B cell (primary cell): ENCODE data around the gene PIK3C3. TPM values are rescaled to one million over a fixed set of nuclear protein-coding genes. Genes with fewer than 3 reads are reported as not detected.

Experiments used
- ATAC-seq: fragments of 200-7000 bp; cut with Tn5 transposase; one replicate; pipeline ENCODE4 v1.10.0; 2021; ENCODE audit warnings: low read depth, mild to moderate bottlenecking, moderate number of reproducible peaks, moderate library complexity
- CTCF ChIA-PET: fragments of 350-600 bp; sonication (Branson Sonifier 250); formaldehyde crosslinking; loops from one replicate; lab custom pipeline; 2021; ENCODE audit warnings: antibody characterized with exemption, inconsistent platforms; lab: Charles Lee
- POLR2A ChIA-PET: fragments of 350-600 bp; sonication (Branson Sonifier 250); formaldehyde crosslinking; loops from one replicate; lab custom pipeline; 2021; ENCODE audit warnings: antibody characterized with exemption; lab: Charles Lee
- DNase-seq: peaks from one replicate; pipeline ENCODE4 v3.0.0; 2013
- H2AFZ ChIP-seq: 2 replicates; pipeline ENCODE4 v1.6.1; 2012; ENCODE audit warnings: mild to moderate bottlenecking, low read depth, low read length; ENCODE audit not compliant: insufficient read depth, poor library complexity, severe bottlenecking
- H3K27ac ChIP-seq, 2 donors: 1 replicate in 1 of 2; 2 replicates in 1 of 2; pipeline ENCODE4 v1.5.1; 2012 to 2013; ENCODE audit warnings: low read length in 2 of 2, mild to moderate bottlenecking in 2 of 2, moderate library complexity in 1 of 2
- H3K27me3 ChIP-seq, 4 experiments: fragments of 200-600 bp in 1 of 4; sonication (generic) in 1 of 4; replicated peaks in 1 of 4; 1 replicate in 2 of 4; 2 replicates in 2 of 4; pipeline versions ENCODE4 v1.6.1 to v1.7.0; 2013 to 2016; ENCODE audit warnings: low read length in 3 of 4, mild to moderate bottlenecking in 2 of 4, mixed read lengths in 1 of 4, moderate library complexity in 1 of 4; ENCODE audit not compliant: insufficient read depth in 4 of 4, control insufficient read depth in 3 of 4; ENCODE audit errors: control extremely low read depth in 1 of 4
- H3K36me3 ChIP-seq, 2 experiments: replicated peaks in 1 of 2; 1 replicate in 1 of 2; 2 replicates in 1 of 2; pipeline versions ENCODE4 v1.6.1 to v1.7.1; 2013; ENCODE audit warnings: low read length in 1 of 2; ENCODE audit not compliant: insufficient read depth in 2 of 2, control insufficient read depth in 1 of 2; ENCODE audit errors: control extremely low read depth in 1 of 2, extremely low read depth in 1 of 2
- H3K4me1 ChIP-seq, 2 donors: fragments of 200-600 bp in 1 of 2; sonication (generic) in 1 of 2; 1 replicate in 1 of 2; 2 replicates in 1 of 2; pipeline versions ENCODE4 v1.5.1 to v1.6.1; 2013 to 2017; ENCODE audit warnings: low read length in 2 of 2; ENCODE audit not compliant: control insufficient read depth in 2 of 2, insufficient read depth in 2 of 2
- H3K4me2 ChIP-seq: replicated peaks from 2 replicates; pipeline ENCODE3; 2012; ENCODE audit warnings: mild to moderate bottlenecking, low read depth, low read length; ENCODE audit not compliant: poor library complexity, severe bottlenecking
- H3K4me3 ChIP-seq, 5 experiments: fragments of 200-600 bp in 1 of 5; sonication (generic) in 1 of 5; 1 replicate in 3 of 5; 2 replicates in 2 of 5; pipeline versions ENCODE4 v1.5.1 to v1.7.0; 2011 to 2016; ENCODE audit warnings: low read length in 4 of 5, mild to moderate bottlenecking in 4 of 5, low read depth in 2 of 5, control low read depth in 1 of 5, moderate library complexity in 1 of 5; ENCODE audit not compliant: insufficient read depth in 1 of 5; ENCODE audit errors: control extremely low read depth in 1 of 5, extremely low read depth in 1 of 5
- H3K79me2 ChIP-seq: fragments of 200-600 bp; sonication (generic); one replicate; pipeline ENCODE4 v1.6.0; 2016; ENCODE audit warnings: low read length; ENCODE audit not compliant: control insufficient read depth, insufficient read depth
- H3K9ac ChIP-seq: fragments of 200-600 bp; sonication (generic); 2 replicates; pipeline ENCODE4 v1.6.1; 2017; ENCODE audit warnings: mild to moderate bottlenecking, low read length, moderate library complexity
- H3K9me3 ChIP-seq, 3 donors: one replicate each; pipeline versions ENCODE4 v1.6.1 to v1.7.1; 2013; ENCODE audit warnings: low read length in 2 of 3; ENCODE audit not compliant: control insufficient read depth in 2 of 3, insufficient read depth in 1 of 3; ENCODE audit errors: control extremely low read depth in 1 of 3
- H4K20me1 ChIP-seq: 2 replicates; pipeline ENCODE4 v1.6.0; 2012; ENCODE audit warnings: mild to moderate bottlenecking, low read length; ENCODE audit not compliant: insufficient read depth, control insufficient read depth, poor library complexity, severe bottlenecking
- H3K27ac Mint-ChIP-seq: one replicate; pipeline ENCODE4 v1.8.0; 2021; ENCODE audit warnings: mixed read lengths
- H3K27me3 Mint-ChIP-seq: one replicate; pipeline ENCODE4 v1.8.0; 2021; ENCODE audit warnings: mixed read lengths
- H3K4me1 Mint-ChIP-seq: one replicate; pipeline ENCODE4 v1.8.0; 2021; ENCODE audit warnings: mixed read lengths
- H3K4me3 Mint-ChIP-seq: one replicate; pipeline ENCODE4 v1.8.0; 2021; ENCODE audit warnings: mixed read lengths
- H3K9me3 Mint-ChIP-seq: one replicate; pipeline ENCODE4 v1.8.0; 2022; ENCODE audit warnings: mixed read lengths; ENCODE audit not compliant: insufficient read depth
- EZH2 ChIP-seq: IDR thresholded peaks from 2 replicates; pipeline ENCODE4 v1.6.1; 2012; ENCODE audit warnings: borderline replicate concordance, low read depth, mild to moderate bottlenecking, moderate library complexity, low read length; ENCODE audit not compliant: insufficient read depth, poor library complexity, severe bottlenecking
- intact Hi-C: fragments of 100-400 bp; cut with micrococcal nuclease; formaldehyde crosslinking; loops from one replicate; pipeline ENCODE4 v1.10.0; 2022
- polyA plus RNA-seq: library from polyadenylated mRNA; depleted of rRNA; stranded (reverse); fragments of >200 nt; gene quantifications from 2 replicates; pipeline ENCODE4 v1.2.3, GENCODE V29; 2012
- total RNA-seq, 2 donors: library from RNA; stranded (reverse); fragments of 120-200 nt in 1 of 2; gene quantifications; 1 replicate in 1 of 2; 2 replicates in 1 of 2; pipeline versions ENCODE4 v1.2.3 to v1.2.4, GENCODE V29; 2013 to 2022
- TF ChIP-seq, protein P1 (sequence below): fragments of 200-600 bp; IDR thresholded peaks from one replicate; pipeline ENCODE4 v1.8.0; 2022; ENCODE audit warnings: antibody characterized with exemption, mild to moderate bottlenecking

Gene PIK3C3
- total and polyA plus RNA-seq, 2 donors (not counting 1 experiment from before 2014, with no cell fraction given), result 13.3 to 87.9 TPM

DNA sequence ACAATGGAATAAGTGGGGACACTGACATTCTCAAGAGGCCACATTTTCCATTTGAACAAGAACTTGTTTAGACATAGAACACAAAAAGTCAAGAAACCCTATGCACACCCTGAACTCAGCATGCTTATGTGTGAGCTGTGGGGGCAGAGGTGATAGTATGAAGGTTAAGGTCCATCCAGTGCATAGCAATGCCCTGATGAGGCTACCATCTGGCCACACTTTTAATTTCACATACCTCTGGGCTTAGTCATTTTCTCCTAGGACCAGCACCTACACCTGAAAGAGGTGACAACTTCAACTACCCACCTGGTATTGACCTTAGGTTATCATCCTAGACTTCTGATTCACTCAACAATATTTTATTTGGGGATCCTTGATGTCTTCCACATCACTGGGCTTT is 139.8 kb downstream of the PIK3C3 start:
- intact Hi-C loops, result no loop called here
- H3K9me3 Mint-ChIP-seq, result no peaks in the 10 kb centered on the region
- Histone ChIP-seq H3K4me2 (no peak overlapping the region), H3K4me1 (no peaks in the 10 kb centered on the region), H3K9me3 (no peaks in the 10 kb centered on the region), H3K9ac (no peak overlapping the region), H3K4me3 (no peak overlapping the region), H3K27ac (no peak overlapping the region), H3K36me3 (no peaks in the 10 kb centered on the region), H3K27me3 (no peaks in the 10 kb centered on the region), H4K20me1 (no peaks in the 10 kb centered on the region), H3K79me2 (no peaks in the 10 kb centered on the region), H2AFZ (no peak overlapping the region)
- CTCF ChIA-PET, result no interaction called here
- H3K4me1 Mint-ChIP-seq, result no peaks in the 10 kb centered on the region
- no peak for DNase-seq
- ATAC-seq, result no peak
- TF ChIP-seq, protein P1, sequence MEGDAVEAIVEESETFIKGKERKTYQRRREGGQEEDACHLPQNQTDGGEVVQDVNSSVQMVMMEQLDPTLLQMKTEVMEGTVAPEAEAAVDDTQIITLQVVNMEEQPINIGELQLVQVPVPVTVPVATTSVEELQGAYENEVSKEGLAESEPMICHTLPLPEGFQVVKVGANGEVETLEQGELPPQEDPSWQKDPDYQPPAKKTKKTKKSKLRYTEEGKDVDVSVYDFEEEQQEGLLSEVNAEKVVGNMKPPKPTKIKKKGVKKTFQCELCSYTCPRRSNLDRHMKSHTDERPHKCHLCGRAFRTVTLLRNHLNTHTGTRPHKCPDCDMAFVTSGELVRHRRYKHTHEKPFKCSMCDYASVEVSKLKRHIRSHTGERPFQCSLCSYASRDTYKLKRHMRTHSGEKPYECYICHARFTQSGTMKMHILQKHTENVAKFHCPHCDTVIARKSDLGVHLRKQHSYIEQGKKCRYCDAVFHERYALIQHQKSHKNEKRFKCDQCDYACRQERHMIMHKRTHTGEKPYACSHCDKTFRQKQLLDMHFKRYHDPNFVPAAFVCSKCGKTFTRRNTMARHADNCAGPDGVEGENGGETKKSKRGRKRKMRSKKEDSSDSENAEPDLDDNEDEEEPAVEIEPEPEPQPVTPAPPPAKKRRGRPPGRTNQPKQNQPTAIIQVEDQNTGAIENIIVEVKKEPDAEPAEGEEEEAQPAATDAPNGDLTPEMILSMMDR, result no peak
- TF ChIP-seq EZH2, result no peak
- POLR2A ChIA-PET, result no interaction called here
- no peaks in the 10 kb centered on the region for H3K27me3 Mint-ChIP-seq
- no peak overlapping the region for H3K27ac Mint-ChIP-seq
- H3K4me3 Mint-ChIP-seq, result no peak overlapping the region

DNA sequence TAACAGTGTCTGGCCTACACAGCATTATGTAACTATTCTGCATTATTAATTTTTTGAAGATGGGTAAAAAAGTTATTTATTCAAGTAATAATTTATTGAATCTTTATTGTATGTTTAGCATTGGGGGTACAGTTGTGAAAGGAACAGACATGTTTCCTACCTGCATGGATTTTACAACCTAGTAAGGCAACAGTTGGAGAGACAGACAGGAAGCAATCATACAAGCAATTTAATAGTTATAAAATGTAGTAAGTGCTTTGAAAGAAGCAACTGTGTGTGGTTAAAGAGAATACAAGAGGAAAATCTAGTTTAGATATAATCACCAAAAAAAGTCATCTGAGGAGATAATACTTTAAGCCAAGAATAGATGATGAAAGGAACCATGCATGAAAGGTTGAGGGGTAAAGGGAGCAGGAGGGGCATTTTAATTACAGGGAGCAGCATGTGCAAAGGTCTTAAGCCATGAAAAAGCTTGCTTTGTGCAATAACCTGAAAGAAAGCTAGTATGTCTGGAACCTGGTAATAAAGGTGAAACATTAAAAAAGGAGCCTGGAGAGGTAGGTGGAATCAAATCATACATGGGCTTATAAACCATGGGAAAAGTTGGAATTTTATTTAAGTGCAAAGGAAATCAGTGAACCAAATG is 140.8 kb downstream of the PIK3C3 start:
- Histone ChIP-seq H4K20me1 (no peaks in the 10 kb centered on the region), H3K9me3 (no peaks in the 10 kb centered on the region), H3K36me3 (no peaks in the 10 kb centered on the region), H3K79me2 (no peaks in the 10 kb centered on the region), H3K9ac (no peak overlapping the region), H3K27ac (no peak overlapping the region), H3K4me1 (no peaks in the 10 kb centered on the region), H3K4me2 (no peak overlapping the region), H2AFZ (no peak overlapping the region), H3K4me3 (no peak overlapping the region), H3K27me3 (no peaks in the 10 kb centered on the region)
- POLR2A ChIA-PET, result no interaction called here
- Mint-ChIP-seq H3K27me3 (no peaks in the 10 kb centered on the region), H3K27ac (no peak overlapping the region), H3K4me3 (no peak overlapping the region), H3K9me3 (no peaks in the 10 kb centered on the region), H3K4me1 (no peaks in the 10 kb centered on the region)
- CTCF ChIA-PET, result no interaction called here
- TF ChIP-seq, protein P1, result no peak
- TF ChIP-seq EZH2, result no peak
- no peak for DNase-seq
- intact Hi-C loops, result no loop called here
- ATAC-seq, result no peak
